ENCODE measurements around the gene SMYD3.

SMYD3 gene

DNA sequence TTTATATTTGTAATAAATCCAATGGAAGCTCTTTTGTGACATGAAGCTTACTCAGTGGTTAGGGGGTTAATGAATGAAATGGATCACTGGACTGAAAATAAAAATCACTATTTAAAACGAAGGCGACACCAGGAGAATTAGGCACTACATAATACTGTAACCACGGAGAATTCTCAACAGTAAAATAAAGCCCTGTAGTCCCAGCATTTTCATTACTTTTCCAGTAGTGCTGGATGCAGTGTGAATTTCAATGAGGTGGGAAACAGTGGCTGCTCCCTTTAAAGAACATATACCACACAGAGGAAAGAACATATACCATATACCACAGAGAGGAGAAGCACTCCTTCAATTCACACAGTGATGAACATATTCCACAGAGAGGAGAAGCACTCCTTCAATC is 275.0 kb downstream of the SMYD3 start:
- Histone ChIP-seq H2BK120ac (ENCODE audit: low read depth, low read length) (no peak overlapping the region), H3K27me3 (ENCODE audit: control insufficient read depth in 1 of 2, insufficient read depth in 1 of 2, low read length in 2 of 2) (no peaks in the 10 kb centered on the region), H3K9me3 (ENCODE audit: control insufficient read depth, low read length) (no peaks in the 10 kb centered on the region), H4K91ac (ENCODE audit: low read length) (no peak overlapping the region), H3K4me3 (ENCODE audit: insufficient read depth in 1 of 2, low read depth in 1 of 2, low read length in 2 of 2) (no peak overlapping the region), H4K8ac (ENCODE audit: low read length) (no peak overlapping the region), H3K27ac (ENCODE audit: low read length, poor library complexity, severe bottlenecking) (no peak overlapping the region), H2AFZ (ENCODE audit: low read depth, low read length) (no peak overlapping the region), H3K36me3 (ENCODE audit: control insufficient read depth in 1 of 2, insufficient read depth in 2 of 2, low read depth in 1 of 2, low read length in 2 of 2) (no peaks in the 10 kb centered on the region), H2BK15ac (ENCODE audit: low read depth, poor library complexity, severe bottlenecking) (no peak overlapping the region), H3K14ac (ENCODE audit: low read length in 2 of 2) (no peak overlapping the region), H2BK5ac (ENCODE audit: low read depth, low read length, poor library complexity, severe bottlenecking) (no peak overlapping the region), H2AK5ac (ENCODE audit: low read length, severe bottlenecking) (no peak overlapping the region), H3K23ac (ENCODE audit: low read length in 2 of 2) (no peak overlapping the region), H3K4ac (ENCODE audit: low read depth in 1 of 2, low read length in 2 of 2) (no peak overlapping the region), H3K4me1 (ENCODE audit: control insufficient read depth, insufficient read depth, low read depth, low read length) (no peaks in the 10 kb centered on the region), H3K4me2 (ENCODE audit: low read length, poor library complexity, severe bottlenecking) (no peak overlapping the region), H3K18ac (ENCODE audit: low read depth in 1 of 2, low read length in 2 of 2) (no peak overlapping the region), H2BK12ac (ENCODE audit: low read length in 2 of 2) (no peak overlapping the region), H3K79me1 (replicated peaks; ENCODE audit: low read length, poor library complexity, severe bottlenecking) (peaks cover 5% of the 10 kb centered on the region), H3K9ac (ENCODE audit: low read length) (no peak overlapping the region)
- WGBS: no CpG with 5 or more reads among the region's 3 CpGs
- DNase-seq: no peak

DNA sequence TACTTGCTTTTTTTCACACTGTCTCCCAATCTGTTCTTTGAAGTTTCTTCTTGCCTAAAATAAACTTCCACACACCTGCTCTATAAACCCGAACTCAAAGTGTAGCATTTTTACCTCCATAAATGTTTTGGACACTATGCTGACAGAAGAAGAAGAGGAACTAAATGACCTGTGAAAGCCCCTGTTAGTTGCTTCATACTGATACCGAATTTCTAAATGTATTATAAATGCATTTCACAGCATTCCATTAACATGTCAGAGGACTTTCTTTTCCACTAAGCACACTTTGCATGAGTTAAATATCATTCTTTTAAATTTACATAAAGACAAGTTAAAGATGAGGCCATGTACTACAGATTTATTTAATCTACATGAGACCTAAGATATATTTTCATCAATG is 281.0 kb downstream of the SMYD3 start:
- Histone ChIP-seq H2BK12ac (ENCODE audit: low read length in 2 of 2) (no peak overlapping the region), H2AK5ac (ENCODE audit: low read length, severe bottlenecking) (no peak overlapping the region), H3K36me3 (ENCODE audit: control insufficient read depth in 1 of 2, insufficient read depth in 2 of 2, low read depth in 1 of 2, low read length in 2 of 2) (no peaks in the 10 kb centered on the region), H3K27me3 (ENCODE audit: control insufficient read depth in 1 of 2, insufficient read depth in 1 of 2, low read length in 2 of 2) (no peaks in the 10 kb centered on the region), H3K9me3 (ENCODE audit: control insufficient read depth, low read length) (no peaks in the 10 kb centered on the region), H2BK15ac (ENCODE audit: low read depth, poor library complexity, severe bottlenecking) (no peak overlapping the region), H3K4me1 (ENCODE audit: control insufficient read depth, insufficient read depth, low read depth, low read length) (no peaks in the 10 kb centered on the region), H4K91ac (ENCODE audit: low read length) (no peak overlapping the region), H3K79me1 (replicated peaks; ENCODE audit: low read length, poor library complexity, severe bottlenecking) (peaks cover 4% of the 10 kb centered on the region), H3K4ac (ENCODE audit: low read depth in 1 of 2, low read length in 2 of 2) (no peak overlapping the region), H2AFZ (ENCODE audit: low read depth, low read length) (no peak overlapping the region), H3K23ac (ENCODE audit: low read length in 2 of 2) (no peak overlapping the region), H3K4me2 (ENCODE audit: low read length, poor library complexity, severe bottlenecking) (no peak overlapping the region), H2BK5ac (ENCODE audit: low read depth, low read length, poor library complexity, severe bottlenecking) (no peak overlapping the region), H3K14ac (ENCODE audit: low read length in 2 of 2) (no peak overlapping the region), H3K27ac (ENCODE audit: low read length, poor library complexity, severe bottlenecking) (no peak overlapping the region), H3K4me3 (ENCODE audit: insufficient read depth in 1 of 2, low read depth in 1 of 2, low read length in 2 of 2) (no peak overlapping the region), H3K9ac (ENCODE audit: low read length) (no peak overlapping the region), H3K18ac (ENCODE audit: low read depth in 1 of 2, low read length in 2 of 2) (no peak overlapping the region), H4K8ac (ENCODE audit: low read length) (no peak overlapping the region), H2BK120ac (ENCODE audit: low read depth, low read length) (no peak overlapping the region)
- DNase-seq: no peak
- no CpG with 5 or more reads among the region's 2 CpGs for WGBS

DNA sequence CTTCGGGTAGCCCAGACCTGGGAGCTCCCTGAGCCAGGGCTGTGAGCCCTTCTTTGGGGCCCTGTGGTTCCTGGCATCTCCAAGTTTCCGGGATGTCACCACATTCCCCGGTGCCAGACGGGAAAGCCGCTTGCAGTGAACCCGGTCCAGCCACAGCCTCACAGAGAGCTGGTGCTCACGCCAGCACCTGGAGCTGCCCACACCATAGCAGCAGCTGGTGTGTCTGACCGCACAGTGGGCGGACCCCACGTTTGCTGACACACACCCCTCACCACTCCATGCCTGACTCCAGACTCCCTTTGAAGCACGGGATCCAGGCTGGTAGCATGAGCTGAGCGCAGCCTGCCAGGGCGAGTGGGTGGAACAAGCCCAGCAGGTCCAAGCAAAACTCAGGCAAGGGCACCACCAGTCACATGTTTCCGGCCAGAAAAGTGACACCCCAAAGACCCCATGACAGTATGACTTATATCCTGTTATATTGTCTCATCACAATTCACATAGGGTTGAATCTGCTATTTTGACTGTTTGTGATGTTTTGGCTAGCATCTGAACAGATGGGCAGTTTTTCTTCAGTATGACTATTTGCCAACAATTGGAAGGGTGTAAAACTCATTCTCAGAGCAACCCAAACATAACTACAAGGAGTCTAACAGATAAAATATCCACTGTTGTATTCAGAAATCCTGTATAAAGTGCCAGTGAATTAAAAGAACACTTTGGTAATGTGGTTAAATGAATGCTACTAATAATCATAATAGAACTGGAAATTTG is 285.4 kb downstream of the SMYD3 start:
- Histone ChIP-seq H3K9me3 (ENCODE audit: control insufficient read depth, low read length) (no peaks in the 10 kb centered on the region), H3K4me2 (ENCODE audit: low read length, poor library complexity, severe bottlenecking) (no peak overlapping the region), H3K9ac (ENCODE audit: low read length) (no peak overlapping the region), H2BK15ac (ENCODE audit: low read depth, poor library complexity, severe bottlenecking) (no peak overlapping the region), H2AFZ (ENCODE audit: low read depth, low read length) (no peak overlapping the region), H3K14ac (ENCODE audit: low read length in 2 of 2) (peak overlapping the region in 1 of 2 experiments; percentile 73), H2BK12ac (ENCODE audit: low read length in 2 of 2) (peak overlapping the region in 1 of 2 experiments; percentile 57), H3K36me3 (ENCODE audit: control insufficient read depth in 1 of 2, insufficient read depth in 2 of 2, low read depth in 1 of 2, low read length in 2 of 2) (no peaks in the 10 kb centered on the region), H2BK5ac (ENCODE audit: low read depth, low read length, poor library complexity, severe bottlenecking) (no peak overlapping the region), H4K8ac (ENCODE audit: low read length) (no peak overlapping the region), H3K27me3 (ENCODE audit: control insufficient read depth in 1 of 2, insufficient read depth in 1 of 2, low read length in 2 of 2) (no peaks in the 10 kb centered on the region), H3K4ac (ENCODE audit: low read depth in 1 of 2, low read length in 2 of 2) (no peak overlapping the region), H2AK5ac (ENCODE audit: low read length, severe bottlenecking) (no peak overlapping the region), H3K4me3 (ENCODE audit: insufficient read depth in 1 of 2, low read depth in 1 of 2, low read length in 2 of 2) (no peak overlapping the region), H3K23ac (ENCODE audit: low read length in 2 of 2) (no peak overlapping the region), H4K91ac (ENCODE audit: low read length) (peak overlapping the region; percentile 23), H3K79me1 (replicated peaks; ENCODE audit: low read length, poor library complexity, severe bottlenecking) (peaks cover 4% of the 10 kb centered on the region), H3K4me1 (ENCODE audit: control insufficient read depth, insufficient read depth, low read depth, low read length) (peaks cover 15% of the 10 kb centered on the region), H2BK120ac (ENCODE audit: low read depth, low read length) (no peak overlapping the region), H3K18ac (ENCODE audit: low read depth in 1 of 2, low read length in 2 of 2) (no peak overlapping the region), H3K27ac (ENCODE audit: low read length, poor library complexity, severe bottlenecking) (no peak overlapping the region)
- DNase-seq: no peak
- 98% methylated on average over 13 of the region's 14 CpGs for WGBS

DNA sequence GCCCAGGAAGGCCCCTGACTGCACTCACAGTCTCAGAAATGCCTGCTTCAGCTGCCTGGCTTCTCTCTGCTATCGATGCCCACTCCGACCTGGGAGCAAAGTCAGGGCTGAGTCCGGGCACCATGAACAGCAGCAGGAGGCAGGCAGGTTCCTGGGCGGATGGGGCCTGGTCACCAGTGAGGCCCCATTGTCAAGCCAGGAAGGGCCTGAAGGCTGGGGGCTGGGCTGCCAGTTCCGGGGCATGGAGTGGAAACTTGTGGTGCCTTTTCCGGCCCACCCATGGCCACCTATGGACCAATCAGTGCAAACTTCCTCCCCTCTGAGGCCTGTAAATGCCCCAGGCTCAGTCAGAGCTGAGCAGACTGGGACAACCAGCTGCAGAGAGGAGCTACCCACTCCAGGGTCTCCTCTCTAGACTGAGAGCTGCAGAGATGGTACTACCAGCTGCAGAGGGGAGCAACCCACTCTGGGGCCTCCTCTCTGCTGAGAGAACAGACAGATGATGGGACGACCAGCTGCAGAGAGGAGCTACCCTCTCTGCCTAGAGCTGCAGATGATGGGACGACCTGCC is 286.5 kb downstream of the SMYD3 start:
- no peak for DNase-seq
- no peaks in the 10 kb centered on the region for H3K9me3 ChIP-seq (ENCODE audit: control insufficient read depth, low read length)
- no peak overlapping the region for H3K27ac ChIP-seq (ENCODE audit: low read length, poor library complexity, severe bottlenecking)
- no peak overlapping the region for H2BK5ac ChIP-seq (ENCODE audit: low read depth, low read length, poor library complexity, severe bottlenecking)
- H3K4me3 ChIP-seq (ENCODE audit: insufficient read depth in 1 of 2, low read depth in 1 of 2, low read length in 2 of 2): no peak overlapping the region
- no peak overlapping the region for H4K91ac ChIP-seq (ENCODE audit: low read length)
- H3K27me3 ChIP-seq (ENCODE audit: control insufficient read depth in 1 of 2, insufficient read depth in 1 of 2, low read length in 2 of 2): no peaks in the 10 kb centered on the region
- peak overlapping the region; percentile 14 for H4K8ac ChIP-seq (ENCODE audit: low read length)
- H3K9ac ChIP-seq (ENCODE audit: low read length): no peak overlapping the region
- no peak overlapping the region for H2BK12ac ChIP-seq (ENCODE audit: low read length in 2 of 2)
- H3K79me1 ChIP-seq (replicated peaks; ENCODE audit: low read length, poor library complexity, severe bottlenecking): peaks cover 4% of the 10 kb centered on the region
- H3K36me3 ChIP-seq (ENCODE audit: control insufficient read depth in 1 of 2, insufficient read depth in 2 of 2, low read depth in 1 of 2, low read length in 2 of 2): no peaks in the 10 kb centered on the region
- H3K4me2 ChIP-seq (ENCODE audit: low read length, poor library complexity, severe bottlenecking): no peak overlapping the region
- H3K4ac ChIP-seq (ENCODE audit: low read depth in 1 of 2, low read length in 2 of 2): no peak overlapping the region
- H3K4me1 ChIP-seq (ENCODE audit: control insufficient read depth, insufficient read depth, low read depth, low read length): peaks cover 15% of the 10 kb centered on the region
- no peak overlapping the region for H3K18ac ChIP-seq (ENCODE audit: low read depth in 1 of 2, low read length in 2 of 2)
- H3K23ac ChIP-seq (ENCODE audit: low read length in 2 of 2): no peak overlapping the region
- H2AFZ ChIP-seq (ENCODE audit: low read depth, low read length): no peak overlapping the region
- no peak overlapping the region for H2BK15ac ChIP-seq (ENCODE audit: low read depth, poor library complexity, severe bottlenecking)
- no peak overlapping the region for H2BK120ac ChIP-seq (ENCODE audit: low read depth, low read length)
- 95% methylated on average over 8 of the region's 8 CpGs for WGBS
- no peak overlapping the region for H2AK5ac ChIP-seq (ENCODE audit: low read length, severe bottlenecking)
- no peak overlapping the region for H3K14ac ChIP-seq (ENCODE audit: low read length in 2 of 2)
